Stimulated activated CD4-positive, alpha-beta T cell treated with anti-CD3 and anti-CD28 coated beads, Interleukin-12 subunit alpha, Interleukin-12 subunit beta, amount 100 ng/mL, for 48 hours (primary cell): ENCODE data around the gene MFNG.
A peak's percentile ranks its signal among the peaks of the same experiment; 100 is the strongest.

Source experiments
- DNase-seq, 3 donors: peaks; one replicate each; pipeline ENCODE4 v3.0.0-alpha.2; 2020; ENCODE audit warnings: low read depth in 2 of 3, low spot score in 1 of 3

MFNG gene

DNA sequence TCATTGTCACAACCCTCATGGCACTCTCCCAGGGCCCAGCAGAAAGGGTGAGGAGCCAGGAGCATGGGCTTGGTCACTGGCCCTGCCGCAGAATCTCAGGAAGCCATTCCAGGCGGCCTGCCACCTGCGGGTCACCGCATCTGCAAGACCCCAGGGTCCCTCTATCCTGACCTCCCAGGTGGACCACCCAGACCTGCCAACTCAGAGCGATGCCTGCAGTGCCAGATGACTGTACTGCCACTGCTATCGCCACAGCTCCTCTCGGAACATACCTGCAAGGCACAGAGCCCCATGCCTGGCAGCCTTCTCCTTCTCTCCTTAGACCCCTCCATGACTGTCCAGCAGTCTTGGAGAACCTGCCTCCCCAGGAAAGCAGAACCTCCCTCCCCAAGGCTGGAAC is 32.5 kb downstream of the MFNG start:
- DNase-seq: no peak

DNA sequence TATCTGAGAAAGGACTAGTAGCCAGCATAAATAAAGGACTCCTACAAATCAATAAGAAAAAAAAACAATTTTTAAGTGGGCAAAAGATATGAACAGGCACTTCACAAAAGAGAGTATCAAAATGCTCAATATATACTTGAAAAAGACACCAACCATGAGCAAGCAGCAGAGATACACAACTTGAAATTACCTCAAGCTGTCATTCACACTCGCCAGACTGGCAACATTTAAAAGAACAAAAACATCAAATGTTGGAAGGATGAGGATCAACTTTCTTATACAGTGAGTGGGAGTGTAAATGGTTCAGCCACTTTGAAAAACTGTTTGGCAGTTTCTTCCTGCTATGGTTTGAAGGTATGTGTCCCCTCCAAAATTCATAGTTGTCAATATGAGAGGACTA is 35.0 kb downstream of the MFNG start:
- no peak for DNase-seq

DNA sequence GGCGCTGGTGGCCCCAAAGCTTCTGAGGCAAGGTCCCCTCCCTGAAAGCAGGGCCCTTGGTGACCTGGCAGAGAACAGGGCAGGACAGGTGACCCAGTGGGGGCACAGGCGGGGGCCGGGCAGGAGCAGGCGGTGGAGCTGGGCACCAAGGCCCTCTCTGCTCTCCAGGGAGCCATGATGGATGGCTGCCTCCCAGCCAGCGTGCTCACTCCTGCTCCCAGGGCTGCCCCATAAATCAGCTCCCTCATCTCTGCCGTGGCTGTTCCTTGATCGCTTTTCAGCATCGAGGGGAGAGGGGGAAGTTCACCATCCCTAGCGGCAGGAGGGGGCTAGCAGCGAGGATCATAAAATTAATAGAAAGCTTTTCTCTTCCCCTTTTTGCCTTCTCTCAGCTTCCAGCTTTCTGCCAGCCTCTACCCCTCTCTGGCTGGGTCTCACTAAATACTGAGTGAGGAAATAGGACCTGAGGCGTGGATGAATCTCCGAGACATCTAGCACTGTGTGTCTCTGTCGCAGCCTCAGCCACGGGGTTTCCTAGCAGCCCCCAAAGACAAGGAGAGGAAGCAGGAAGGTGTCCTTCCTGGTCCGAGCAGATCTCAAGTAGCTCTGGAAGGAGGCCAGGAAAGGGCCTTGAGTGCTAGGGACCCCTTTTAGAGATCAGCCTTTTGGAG is 36.7 kb downstream of the MFNG start:
- no peak for DNase-seq

DNA sequence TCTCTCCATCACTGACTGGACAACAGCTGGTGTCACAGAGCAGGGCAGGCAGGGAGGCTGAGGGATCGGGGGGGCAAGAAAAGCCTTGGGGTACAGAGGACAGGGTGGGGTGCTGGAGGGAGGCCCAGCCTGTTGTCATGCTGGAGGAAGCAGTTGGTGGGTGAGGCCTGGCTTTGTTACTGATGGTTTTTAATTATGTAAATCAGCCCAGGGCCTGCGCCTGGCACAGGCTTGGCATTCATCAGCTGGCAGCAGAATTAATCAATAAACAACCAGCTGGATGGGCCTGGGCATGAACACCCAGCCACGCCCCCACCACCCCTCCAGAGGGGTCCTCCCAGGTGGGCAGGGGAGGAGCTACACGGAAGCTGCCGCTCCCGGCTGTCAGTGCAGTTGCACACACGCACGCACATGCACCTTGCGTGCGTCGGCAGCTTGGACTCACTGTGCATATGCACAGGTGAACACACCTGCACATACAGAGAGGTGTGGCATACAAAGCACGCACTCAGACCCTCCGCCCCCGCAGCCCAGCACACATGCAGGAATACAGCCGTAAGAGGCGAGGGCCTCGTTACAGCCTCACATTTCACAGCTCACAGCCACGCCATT is 37.6 kb downstream of the MFNG start:
- no peak for DNase-seq

DNA sequence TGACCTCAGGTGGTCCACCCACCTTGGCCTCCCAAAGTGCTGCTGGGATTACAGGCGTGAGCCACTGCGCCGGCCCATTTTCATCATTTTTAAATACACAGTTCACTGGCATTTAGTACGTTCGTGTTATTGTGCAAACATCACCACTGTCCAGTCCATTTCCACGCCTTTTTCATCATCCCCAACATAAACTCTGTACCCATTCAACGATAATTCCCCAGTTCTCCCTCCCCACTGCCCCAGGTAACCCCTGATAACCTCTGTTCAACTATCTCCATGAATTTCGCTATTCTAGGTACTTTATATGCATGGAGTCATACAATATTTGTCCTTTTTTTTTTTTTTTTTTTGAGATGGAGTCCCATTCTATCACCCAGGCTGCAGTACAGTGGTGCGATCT is 40.7 kb downstream of the MFNG start:
- no peak for DNase-seq

DNA sequence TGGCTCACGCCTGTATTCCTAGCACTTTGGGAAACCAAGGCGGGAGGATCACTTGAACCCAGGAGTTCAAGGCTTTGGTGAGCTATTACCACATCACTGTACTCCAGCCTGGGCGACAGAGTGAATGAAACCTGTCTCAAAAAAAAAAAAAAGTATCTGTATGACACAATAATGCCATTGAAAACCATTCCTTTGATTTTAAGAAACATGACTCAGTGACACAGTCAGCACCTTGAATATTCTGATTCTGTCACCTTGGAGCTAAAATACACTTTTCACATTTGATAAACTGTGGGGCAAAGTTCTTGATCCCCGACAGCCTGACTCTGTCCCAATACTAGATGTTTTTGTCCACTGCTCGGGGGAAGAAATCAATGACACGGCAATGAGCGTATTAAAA is 42.2 kb downstream of the MFNG start:
- DNase-seq: no peak

DNA sequence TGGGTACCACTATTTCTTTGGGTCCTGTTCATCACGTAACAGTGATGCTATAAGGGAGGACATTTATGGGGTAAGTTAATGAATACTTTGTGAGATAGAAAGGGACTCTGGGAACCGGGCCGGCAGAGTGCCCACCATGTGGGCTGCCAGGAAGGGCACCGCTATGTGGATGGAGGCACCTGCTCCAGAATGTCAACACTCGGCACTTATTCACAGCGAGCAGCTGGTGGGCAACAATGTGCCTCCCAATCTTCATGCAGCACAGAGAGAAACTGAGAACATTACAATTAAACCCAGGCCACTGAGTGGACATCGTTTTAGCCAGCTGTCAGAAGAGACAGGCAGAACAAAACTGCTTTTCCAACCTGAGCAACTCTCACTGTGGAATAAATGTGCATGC is 43.1 kb downstream of the MFNG start:
- no peak for DNase-seq

DNA sequence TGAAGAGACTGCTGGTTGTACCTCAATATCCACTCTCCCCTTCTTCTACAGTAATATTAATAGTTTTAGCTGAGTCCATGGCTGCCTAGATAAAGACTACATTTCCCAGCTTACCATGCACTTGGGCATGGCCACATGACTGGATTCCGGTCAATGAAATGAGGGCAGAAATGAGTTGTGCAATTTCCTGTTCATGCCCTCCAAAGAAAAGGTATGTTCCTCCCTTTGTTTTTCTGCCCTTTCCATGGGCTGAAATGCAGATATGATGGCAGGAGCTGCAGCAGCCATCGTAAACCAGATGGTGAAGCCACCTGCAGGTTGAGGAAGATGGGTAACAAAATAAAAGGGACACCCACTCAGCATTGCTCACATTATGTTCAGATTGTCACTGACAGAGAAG is 43.6 kb downstream of the MFNG start:
- no peak for DNase-seq

DNA sequence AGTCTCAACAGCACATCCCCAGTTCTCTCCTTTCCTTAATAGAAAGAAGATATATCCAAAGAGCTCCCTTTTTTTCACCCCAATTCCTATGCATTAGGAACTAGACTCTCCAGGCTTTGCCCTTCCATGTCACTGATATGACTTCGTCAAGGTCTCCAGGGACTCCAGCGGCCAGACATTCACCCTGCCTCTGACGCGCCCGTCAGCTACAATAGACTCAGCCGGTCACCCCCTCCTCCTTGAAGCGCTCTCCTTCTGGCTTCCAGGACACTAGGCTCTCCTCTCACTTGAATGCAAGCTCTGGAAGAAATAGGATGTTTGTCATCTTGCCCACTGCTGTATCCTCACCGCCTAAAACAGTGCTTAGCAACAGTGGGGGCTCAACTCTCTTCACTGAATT is 44.0 kb downstream of the MFNG start:
- no peak for DNase-seq

DNA sequence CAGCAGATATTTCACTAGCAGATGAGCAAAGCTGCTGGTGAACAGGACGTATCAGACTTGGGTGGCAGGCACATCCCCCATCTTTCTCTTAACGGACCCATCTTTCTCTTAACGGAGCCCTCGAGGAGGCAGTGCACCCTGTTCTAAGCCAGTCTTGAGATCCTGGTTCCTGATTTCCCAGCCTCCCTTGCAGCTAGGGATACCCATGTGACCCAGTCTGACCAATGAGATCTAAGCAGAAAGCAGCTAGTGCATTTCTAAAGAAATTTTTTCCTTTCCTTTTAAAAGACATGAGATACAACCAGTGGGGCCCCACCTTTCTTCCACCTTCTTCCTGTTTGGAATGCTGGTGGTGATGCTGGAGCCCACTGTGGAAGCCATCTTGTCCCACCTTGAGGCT is 45.3 kb downstream of the MFNG start:
- no peak for DNase-seq

DNA sequence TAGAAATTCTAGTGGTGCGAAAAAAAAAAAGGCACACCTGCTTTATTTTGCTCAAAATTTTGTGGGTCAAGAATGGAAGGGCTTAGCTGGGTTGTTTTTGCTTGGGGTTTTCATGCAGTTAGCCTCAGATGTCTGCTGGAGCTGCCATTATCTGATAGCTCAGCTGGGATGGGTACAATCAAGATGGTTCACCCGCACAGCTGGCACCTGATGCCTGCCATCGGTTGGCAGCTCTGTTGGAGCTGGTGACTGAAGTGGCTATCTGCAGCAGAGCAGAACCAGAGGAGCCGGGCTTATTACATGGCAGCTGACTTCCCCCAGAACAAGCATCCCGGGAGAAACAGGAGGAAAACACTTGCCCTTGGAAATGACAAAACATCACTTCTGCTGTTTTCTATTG is 46.8 kb downstream of the MFNG start:
- DNase-seq: no peak

DNA sequence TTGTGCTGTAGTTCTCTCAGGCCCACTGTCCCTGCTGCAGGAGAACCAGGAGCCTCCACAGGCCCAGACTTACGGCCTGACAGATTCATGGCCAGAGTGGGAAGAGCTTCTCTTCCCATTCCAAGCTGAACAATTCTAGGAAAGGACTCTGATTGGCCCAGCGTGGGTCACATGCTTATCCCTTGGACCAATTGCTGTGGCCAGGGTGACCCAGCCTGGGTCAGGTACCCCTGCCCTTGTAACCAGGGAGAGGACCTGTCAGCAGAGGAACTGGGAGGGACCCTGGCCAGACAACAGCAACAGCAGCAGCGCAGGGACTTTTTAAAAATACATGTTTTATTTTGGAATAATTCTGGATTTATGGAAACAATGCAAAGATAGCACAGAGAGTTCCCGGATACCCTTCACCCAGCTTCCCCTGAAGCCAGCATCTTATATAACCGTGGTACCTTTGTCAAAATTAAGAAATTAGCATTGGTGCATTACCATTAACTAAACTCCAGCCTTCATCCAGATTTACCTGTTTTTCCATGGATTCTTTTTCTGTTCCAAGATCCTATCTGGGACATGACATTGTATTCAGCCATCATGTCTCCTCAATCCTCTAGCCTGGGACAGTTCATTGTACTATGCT is 50.1 kb downstream of the MFNG start:
- DNase-seq: no peak

DNA sequence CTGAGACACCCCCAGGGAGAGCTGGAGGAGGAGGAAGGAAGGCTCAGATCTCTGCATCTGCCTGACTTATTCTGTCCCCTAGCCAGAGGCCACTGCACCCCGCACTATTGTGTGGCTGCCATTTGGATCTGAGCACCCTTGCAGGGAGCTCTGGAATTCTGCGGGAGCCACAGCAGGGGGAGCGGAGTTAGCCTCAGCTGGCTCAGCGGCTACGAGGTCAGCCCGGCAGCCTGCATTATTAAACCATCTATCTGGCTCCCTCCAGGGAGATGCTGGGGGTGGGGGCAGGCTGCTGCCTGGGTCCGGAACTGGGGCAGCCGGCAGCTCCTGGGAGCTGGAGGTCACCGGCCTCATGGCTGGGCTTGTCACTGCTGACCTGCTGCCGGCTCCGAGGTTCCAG is 52.4 kb downstream of the MFNG start:
- no peak for DNase-seq

DNA sequence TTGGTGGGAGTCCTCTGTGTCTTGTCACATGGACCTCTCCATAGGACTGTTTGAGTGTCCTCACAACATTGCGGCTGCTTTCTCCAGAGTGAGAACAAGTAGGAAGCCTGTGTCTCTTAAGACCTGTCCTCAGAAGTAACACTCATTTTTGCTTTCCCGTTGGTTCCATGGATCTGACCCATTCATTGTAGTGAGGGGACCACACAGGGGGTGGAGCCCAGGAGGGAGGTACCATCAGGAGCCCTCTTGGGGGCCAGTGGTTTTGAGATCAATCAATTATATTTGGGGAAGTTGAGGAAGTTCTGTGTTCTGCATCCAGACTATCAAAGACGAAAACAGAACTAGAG is 53.5 kb downstream of the MFNG start:
- DNase-seq: no peak

DNA sequence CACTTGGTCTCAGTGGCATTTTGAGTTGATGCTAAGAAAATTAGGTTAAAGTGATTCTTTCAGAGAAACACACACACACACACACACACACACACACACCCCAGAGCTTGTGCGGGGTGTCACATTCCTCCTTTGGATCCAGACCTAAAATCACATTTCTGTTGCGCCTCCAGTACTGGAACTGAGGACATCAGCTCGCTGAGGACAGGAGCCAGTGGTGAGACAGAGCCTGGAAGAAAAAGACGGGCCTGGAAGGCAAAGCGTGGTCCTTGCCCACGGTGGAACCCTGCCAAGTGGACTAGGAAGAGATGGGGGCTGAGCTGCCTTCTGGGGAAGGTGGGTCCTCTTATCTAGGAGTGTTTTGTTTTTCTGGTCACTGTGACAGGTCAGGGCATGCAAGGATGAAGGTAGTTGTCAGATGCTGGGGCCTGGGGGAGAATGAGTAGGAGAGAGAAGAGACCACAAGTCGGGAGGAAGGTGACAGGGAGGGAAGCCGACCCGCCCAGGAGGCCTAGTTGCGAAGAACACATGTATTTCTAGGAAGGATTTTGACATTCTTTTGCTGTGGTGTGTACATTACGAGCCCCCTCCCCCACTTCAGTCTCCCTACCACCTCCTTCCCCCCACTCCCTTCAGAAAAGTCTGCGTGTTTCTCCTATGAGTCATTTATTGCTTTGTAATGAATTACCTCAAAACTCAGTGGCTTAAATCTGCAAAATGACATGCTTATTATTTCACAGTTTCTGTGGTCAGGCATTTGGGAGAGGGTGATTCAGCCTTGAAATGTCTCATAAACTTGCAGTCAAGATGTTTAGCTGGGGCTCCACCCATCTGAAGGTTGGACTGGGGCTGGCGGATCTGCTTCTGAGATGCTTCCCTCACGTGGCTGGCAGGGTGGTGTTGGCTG is 54.1 kb downstream of the MFNG start:
- DNase-seq: peak; percentile 28 to 48 (median 47)

DNA sequence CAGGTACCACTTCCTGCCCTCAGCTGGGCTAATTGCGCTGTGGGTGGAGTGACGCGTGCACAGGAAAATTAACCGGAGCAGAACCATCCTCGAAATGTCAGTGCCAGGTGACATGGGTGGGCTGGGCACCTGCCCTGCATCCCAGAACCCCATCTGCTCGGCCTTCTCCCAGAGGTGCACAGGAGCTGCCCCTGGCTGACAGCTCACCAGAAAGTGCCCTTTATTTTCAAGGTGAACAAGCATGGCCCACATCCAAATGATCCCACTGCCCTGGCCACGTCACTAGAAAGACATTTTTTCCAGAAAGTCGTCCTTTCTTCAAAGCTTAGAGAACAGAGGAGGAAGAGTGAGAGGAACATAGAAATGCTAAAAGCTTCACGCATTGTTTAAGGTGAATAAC is 54.8 kb downstream of the MFNG start:
- no peak for DNase-seq

DNA sequence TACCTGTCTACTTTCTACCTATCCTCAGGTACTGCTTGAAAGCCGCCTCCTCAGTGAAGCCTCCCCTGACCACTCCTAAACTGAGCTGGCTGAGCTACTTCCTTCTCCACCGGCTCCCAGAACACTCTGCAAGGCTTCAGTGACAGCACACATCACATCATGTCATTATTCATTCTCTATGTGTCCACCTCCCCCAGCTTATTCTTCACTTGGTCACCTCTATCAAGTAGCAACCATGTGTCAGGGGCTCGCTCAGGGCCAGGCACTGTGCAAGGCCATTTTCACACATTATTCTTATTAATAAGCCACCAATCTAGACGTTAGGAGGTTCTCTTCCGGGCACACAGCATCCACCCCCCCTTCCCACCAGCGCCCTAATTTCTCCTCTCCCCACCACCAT is 55.2 kb downstream of the MFNG start:
- DNase-seq: no peak

DNA sequence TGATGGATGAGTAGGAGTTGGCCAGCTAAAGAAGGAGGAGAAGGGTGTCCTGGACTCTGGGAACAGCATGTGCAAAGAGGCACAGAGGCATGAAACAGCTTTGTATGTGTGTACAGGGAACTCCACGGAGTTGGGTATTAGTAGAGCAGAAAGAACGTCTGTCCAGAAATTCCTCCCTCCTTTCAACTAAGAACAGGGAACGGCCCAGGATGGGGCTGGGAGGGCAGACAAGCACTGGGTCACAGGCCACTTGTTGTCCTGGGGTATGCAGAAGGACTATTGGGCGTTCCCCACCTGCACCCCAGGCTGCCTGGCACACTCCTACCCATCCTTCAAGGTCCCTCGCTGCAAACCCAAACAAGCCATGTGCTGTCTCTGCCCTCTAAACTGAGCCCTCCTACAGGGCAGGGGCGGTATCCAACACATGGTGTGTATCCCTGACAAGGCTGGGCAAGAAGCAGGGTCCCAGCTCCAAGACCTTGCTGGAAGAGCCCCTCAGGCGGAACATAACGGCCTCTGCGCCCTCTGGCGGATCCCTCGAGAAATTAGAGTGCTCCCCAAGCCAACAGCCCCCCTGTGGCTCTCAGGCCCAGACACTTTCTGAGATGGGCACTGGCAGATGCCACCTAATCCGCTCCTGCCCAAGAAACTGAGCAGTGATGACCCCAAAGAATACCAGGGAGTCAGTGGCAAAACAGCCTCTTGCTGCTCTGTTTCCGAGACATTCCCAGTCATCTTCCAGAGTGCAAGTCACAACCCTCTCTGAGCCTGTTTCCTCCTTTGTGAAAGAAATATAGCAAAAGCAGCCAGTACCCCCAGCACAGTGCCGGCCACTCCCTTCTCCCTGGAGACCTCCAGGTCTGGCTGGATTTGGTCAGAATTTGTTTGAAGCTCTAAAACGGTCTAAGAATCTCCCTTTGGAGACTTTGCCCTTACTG is 57.3 kb downstream of the MFNG start:
- peak in 2 of 3 donors; percentile 42 to 43 for DNase-seq

DNA sequence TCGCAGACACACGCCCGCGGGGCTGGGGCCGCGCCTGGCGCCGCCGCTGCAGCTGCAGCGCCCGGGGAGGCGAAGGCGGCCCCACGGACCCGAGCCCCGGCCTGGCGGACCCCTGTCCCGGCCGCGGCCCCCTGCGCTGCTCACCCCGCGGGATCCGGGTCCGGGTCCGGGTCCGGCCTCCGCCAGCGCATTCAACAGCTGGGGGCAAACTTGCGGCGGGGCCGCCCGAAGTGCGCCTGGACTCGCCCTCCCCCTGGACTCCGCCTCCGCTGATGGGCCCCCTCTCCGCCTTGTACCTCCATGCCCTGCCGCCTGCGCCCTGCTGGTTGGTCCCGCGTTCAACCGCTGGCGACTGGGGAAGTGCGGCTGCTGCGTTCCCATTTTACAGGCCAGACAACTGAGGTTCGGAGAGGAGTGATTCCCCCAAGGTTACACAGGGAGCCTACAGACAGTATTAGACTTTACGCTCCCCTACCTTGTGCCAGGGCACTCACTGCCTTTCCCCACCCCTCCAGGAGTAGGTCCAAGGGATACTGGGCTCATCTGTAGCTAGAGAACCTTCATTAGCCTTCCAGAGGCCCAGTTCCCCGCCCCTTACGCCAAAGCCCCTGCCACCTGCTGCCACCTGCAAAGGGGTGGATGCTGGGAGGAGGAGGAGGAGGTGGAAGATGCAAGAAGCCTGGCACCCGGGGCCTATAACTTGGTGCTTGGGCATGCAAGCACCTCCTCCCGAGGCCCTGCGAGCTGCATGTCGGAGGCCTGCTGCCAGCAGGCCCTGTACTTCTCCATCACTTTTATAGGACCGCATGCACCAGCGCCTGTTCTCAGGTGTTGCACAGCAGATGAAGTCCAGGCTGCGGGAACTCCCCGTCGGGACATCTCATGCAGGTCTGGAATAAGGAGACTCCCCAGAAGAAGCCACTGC is 58.2 kb downstream of the MFNG start:
- DNase-seq: no peak
